Heart left ventricle (tissue), 13 donors: Measurements from ENCODE around the gene CEACAM5.

Experiments
- CTCF ChIP-seq, 12 donors: fragments of 200-600 bp; sonication (generic) in 4 of 12; IDR thresholded peaks; one replicate each; pipeline versions ENCODE4 v1.5.0 to v1.8.0; 2018 to 2022; ENCODE audit warnings: antibody characterized with exemption in 12 of 12, mild to moderate bottlenecking in 5 of 12
- POLR2A ChIP-seq, 2 donors: fragments of 450-650 bp; IDR thresholded peaks; one replicate each; pipeline ENCODE4 v1.6.1; 2017; ENCODE audit warnings: antibody characterized with exemption in 2 of 2, mild to moderate bottlenecking in 2 of 2, moderate library complexity in 2 of 2
- donor health status: ischemic (EF 13 %, LVEDD 7.1; RV severe dilation, severe dysfunction).
- donor health status: DM: no; HTN: yes; CAD: no.
- donor health status: DM: no; HTN: no; CAD: no.
- donor health status: ischemic (EF 25% LVEDD 6.9; RV normal size, moderate dysfunction).
- donor health status: ischemic (EF 25% LVEDD 5.7; RV mildly dilated, moderate dysfunction).
- donor health status: ischemic (EF 35%, LVEDD 5.7; RV mildly dilated, moderate dysfunction).
- donor health status: nonischemic (EF 11% LVEDD 7.7; RV severe dilation, severe dysfunction).
- donor health status: DM: yes; HTN: yes; CAD: no.
- donor health status: PGD.
- donor health status: ischemic (EF 29% LVEDD 5.4; RV normal size, mild dysfunction).
- donor health status: nonischemic (EF 23%, LVEDD 6.1; RV moderate dilation, normal function).

- no peak for TF ChIP-seq CTCF (IDR thresholded peaks at IDR 0.05)
- TF ChIP-seq POLR2A (IDR thresholded peaks at IDR 0.05): no peak
These were observed 7.8 kb upstream of the CEACAM5 start for GRCh38 chr19:41700381-41701195.
